ENCODE data around the gene MFSD2A. TPM values are rescaled to one million over a fixed set of nuclear protein-coding genes. Genes with fewer than 3 reads are reported as not detected.

The MFSD2A gene
- total and polyA plus RNA-seq, 9 of the 15 experiments (the other 6 are each of a cell fraction or from before 2014, with no cell fraction given), result 0.06 to 0.40 (median 0.15) TPM; not detected in 4

DNA sequence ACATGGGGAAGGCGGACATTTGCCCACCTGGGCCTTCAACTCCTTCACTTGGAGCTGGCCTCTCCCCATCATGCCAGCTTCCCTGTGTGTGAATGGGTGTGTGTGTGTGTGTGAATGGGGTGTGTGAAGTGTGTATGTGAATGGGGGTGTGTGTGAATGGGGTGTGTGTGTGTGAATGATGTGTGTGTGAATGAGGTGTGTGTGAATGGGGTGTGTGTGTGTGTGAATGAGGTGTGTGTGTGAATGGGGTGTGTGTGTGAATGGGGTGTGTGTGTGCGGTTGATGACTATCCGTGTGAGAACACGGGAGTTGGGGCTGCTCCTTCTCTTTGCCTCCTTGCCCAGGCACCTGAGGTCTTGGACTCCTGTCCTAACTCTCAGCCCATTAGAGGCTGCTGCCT is 9.6 kb downstream of the MFSD2A start:
- Histone ChIP-seq H2AFZ (ENCODE audit: low read depth, low read length) (no peak overlapping the region), H3K9me1 (ENCODE audit: control insufficient read depth, insufficient read depth, low read length) (peaks cover 2% of the 10 kb centered on the region), H3K79me2 (ENCODE audit: control insufficient read depth, insufficient read depth, low read length) (no peaks in the 10 kb centered on the region), H3K9me3 (replicated peaks; ENCODE audit: control insufficient read depth, insufficient read depth, low read depth, low read length) (no peaks in the 10 kb centered on the region), H3K4me2 (ENCODE audit: insufficient read depth, low read length) (no peak overlapping the region), H3K9ac (ENCODE audit: insufficient read depth in 1 of 2, low read depth in 2 of 2, low read length in 2 of 2) (no peak overlapping the region), H3K27ac (ENCODE audit: extremely low read depth, low read depth, low read length) (no peak overlapping the region), H3K4me1 (replicated peaks in 1 of 2; ENCODE audit: control insufficient read depth in 2 of 2, insufficient read depth in 2 of 2, low read length in 2 of 2) (peaks cover 0 to 11% of the 10 kb centered on the region in 2 experiments; a peak in 3 of 5 replicates), H3K4me3 (no peak overlapping the region), H3K27me3 (ENCODE audit: control insufficient read depth in 2 of 2, insufficient read depth in 2 of 2, low read length in 2 of 2) (peaks cover 10 to 47% of the 10 kb centered on the region in 2 experiments; a peak in 4 of 5 replicates), H4K20me1 (replicated peaks; ENCODE audit: control insufficient read depth, insufficient read depth, low read length) (no peaks in the 10 kb centered on the region), H3K36me3 (ENCODE audit: control insufficient read depth, insufficient read depth, low read length) (no peaks in the 10 kb centered on the region)
- TF ChIP-seq, protein P1, sequence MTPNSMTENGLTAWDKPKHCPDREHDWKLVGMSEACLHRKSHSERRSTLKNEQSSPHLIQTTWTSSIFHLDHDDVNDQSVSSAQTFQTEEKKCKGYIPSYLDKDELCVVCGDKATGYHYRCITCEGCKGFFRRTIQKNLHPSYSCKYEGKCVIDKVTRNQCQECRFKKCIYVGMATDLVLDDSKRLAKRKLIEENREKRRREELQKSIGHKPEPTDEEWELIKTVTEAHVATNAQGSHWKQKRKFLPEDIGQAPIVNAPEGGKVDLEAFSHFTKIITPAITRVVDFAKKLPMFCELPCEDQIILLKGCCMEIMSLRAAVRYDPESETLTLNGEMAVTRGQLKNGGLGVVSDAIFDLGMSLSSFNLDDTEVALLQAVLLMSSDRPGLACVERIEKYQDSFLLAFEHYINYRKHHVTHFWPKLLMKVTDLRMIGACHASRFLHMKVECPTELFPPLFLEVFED (CRISPR knock-in tag; conservative IDR thresholded peaks at IDR 0.05), result 0 out of 2 replicates have a peak, but pooled peaks have one; percentile 36
- TF ChIP-seq, protein P2, sequence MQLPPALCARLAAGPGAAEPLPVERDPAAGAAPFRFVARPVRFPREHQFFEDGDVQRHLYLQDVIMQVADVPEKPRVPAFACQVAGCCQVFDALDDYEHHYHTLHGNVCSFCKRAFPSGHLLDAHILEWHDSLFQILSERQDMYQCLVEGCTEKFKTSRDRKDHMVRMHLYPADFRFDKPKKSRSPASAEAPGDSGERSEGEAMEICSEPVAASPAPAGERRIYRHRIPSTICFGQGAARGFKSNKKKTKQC (CRISPR knock-in tag; IDR thresholded peaks at IDR 0.05), result 0 out of 2 replicates have a peak, but pooled peaks have one; percentile 23
- peak; percentile 60; the same call in 1 of the 2 replicates for TF ChIP-seq TSC22D4 (tag; IDR thresholded peaks at IDR 0.05)
- TF ChIP-seq, protein P3, sequence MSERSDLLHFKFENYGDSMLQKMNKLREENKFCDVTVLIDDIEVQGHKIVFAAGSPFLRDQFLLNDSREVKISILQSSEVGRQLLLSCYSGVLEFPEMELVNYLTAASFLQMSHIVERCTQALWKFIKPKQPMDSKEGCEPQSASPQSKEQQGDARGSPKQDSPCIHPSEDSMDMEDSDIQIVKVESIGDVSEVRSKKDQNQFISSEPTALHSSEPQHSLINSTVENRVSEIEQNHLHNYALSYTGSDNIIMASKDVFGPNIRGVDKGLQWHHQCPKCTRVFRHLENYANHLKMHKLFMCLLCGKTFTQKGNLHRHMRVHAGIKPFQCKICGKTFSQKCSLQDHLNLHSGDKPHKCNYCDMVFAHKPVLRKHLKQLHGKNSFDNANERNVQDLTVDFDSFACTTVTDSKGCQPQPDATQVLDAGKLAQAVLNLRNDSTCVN (CRISPR knock-in tag; IDR thresholded peaks at IDR 0.05), result peak; percentile 26; the same call in 1 of the 2 replicates
- no peak for TF ChIP-seq BCOR (IDR thresholded peaks at IDR 0.05)
- TF ChIP-seq, protein P4, sequence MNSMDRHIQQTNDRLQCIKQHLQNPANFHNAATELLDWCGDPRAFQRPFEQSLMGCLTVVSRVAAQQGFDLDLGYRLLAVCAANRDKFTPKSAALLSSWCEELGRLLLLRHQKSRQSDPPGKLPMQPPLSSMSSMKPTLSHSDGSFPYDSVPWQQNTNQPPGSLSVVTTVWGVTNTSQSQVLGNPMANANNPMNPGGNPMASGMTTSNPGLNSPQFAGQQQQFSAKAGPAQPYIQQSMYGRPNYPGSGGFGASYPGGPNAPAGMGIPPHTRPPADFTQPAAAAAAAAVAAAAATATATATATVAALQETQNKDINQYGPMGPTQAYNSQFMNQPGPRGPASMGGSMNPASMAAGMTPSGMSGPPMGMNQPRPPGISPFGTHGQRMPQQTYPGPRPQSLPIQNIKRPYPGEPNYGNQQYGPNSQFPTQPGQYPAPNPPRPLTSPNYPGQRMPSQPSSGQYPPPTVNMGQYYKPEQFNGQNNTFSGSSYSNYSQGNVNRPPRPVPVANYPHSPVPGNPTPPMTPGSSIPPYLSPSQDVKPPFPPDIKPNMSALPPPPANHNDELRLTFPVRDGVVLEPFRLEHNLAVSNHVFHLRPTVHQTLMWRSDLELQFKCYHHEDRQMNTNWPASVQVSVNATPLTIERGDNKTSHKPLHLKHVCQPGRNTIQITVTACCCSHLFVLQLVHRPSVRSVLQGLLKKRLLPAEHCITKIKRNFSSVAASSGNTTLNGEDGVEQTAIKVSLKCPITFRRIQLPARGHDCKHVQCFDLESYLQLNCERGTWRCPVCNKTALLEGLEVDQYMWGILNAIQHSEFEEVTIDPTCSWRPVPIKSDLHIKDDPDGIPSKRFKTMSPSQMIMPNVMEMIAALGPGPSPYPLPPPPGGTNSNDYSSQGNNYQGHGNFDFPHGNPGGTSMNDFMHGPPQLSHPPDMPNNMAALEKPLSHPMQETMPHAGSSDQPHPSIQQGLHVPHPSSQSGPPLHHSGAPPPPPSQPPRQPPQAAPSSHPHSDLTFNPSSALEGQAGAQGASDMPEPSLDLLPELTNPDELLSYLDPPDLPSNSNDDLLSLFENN (IDR thresholded peaks at IDR 0.05; ENCODE audit: low read depth in 2 of 2, low read length in 2 of 2), result no peak
- FAIRE-seq (peak; percentile 23), ATAC-seq (no peak), DNase-seq (ENCODE audit: extremely low read depth in 1 of 4, low spot score in 3 of 4) (no peak)
- CTCF ChIA-PET (ENCODE audit: low intra/inter-chr PET ratio), result no interaction called here
- no TSS peak for BruUV-seq (replicated peaks)
- POLR2A ChIA-PET, result interaction anchor here (1.4 kb wide), 1 partner anchor 9 kb away, joined by 4 read pairs; the partner anchor contains the start of gene MFSD2A
- WGBS (ENCODE audit: insufficient coverage, low coverage, missing lambda C conversion rate), result 10% methylated on average over 4 of the region's 4 CpGs
- intact Hi-C loops (cut with micrococcal nuclease) (no loop called here), in situ Hi-C loops (cut with MboI) (no loop called here)

Measured in K562 (cell line).